HG02678 (cell line): Measurements from ENCODE around the gene BLOC1S5.

Experiments used
- ATAC-seq: cut with Tn5 transposase; IDR thresholded peaks from one replicate; pipeline ENCODE4 v1.9.1; 2021; ENCODE audit warnings: mild to moderate bottlenecking, moderate library complexity; ENCODE audit not compliant: unreplicated experiment

The BLOC1S5 gene

GRCh38 chr6:8082954-8083858 lies 19.0 kb upstream of the BLOC1S5 start:
- ATAC-seq, result no peak

- no peak for ATAC-seq
Measured at GRCh38 chr6:8082572-8082953, 18.4 kb upstream of the BLOC1S5 start.

DNA sequence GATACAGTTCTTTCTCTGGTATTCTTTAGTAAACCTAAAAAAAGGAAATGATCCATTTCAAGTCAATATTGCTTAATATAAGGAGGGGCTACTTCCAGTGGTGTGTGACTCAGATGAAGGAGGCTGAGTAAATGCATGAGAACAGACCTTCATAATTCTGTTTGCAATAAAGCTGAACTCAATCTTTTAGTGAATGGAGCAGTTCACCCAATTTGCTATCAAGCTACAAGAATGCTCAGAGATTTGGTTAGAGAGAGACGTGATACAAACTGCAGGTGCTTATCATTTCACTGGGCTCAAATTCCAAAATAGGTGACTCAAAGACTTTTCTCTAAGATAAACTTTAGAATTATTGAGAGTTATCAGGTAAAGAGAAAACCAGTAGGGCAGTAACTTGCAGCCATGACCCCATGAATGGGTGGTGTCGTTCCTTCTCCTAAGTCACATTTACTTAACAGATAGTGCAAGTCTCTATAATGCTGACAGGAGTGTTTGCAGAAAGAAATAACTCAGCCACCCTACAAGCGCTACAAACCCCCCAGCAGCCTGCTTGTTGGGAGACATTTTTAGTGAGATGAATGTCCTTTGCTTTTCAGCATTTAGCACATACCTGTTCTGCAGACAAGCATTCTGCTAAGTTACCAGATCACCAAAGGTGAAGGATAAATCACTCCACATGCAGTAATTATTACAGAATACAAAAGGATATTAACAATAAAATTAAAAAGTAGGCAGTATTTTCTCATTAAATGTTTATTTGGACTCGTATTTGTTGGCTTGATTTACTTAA lies 16.4 kb upstream of the BLOC1S5 start:
- no peak for ATAC-seq

DNA sequence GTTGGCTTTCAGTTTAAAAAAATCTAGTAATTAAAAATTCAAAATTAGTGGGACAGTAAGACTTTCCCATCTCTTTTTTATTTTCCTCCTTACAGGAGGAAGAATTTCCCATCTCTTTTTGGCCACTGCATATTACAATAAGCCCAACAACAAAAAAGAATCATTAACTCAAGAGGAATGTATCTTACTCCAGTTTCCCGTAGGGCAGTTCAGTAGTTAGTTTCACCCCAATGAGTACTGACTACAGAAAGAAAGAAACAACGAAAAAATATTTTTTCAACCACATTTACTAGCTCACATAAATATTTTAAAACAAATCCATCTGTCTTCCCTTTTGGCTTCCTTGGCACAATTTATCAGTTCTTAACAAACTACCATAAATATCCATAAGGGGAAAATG lies 14.9 kb upstream of the BLOC1S5 start:
- no peak for ATAC-seq

GRCh38 chr6:8077991-8078390 lies 13.8 kb upstream of the BLOC1S5 start:
- no peak for ATAC-seq

DNA sequence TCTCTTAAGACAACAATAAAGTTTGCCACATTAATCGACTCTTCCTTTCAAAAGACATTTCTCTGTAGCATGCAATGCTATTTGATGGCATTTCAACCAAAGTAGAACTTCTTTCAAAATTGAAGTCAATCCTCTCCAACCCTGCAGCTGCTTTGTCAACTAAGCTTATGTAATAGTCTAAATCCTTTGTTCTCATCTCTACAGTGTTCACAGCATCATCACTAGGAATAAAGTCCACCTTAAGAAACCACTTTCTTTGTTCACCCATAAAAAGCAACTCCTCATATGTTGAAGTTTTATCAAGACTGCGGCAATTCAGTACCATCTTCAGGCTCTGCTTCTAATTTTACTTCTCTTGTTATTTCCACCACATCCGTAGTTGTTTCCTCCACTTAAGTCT lies 11.5 kb upstream of the BLOC1S5 start:
- ATAC-seq, result no peak

- ATAC-seq, result no peak
Measured at GRCh38 chr6:8075185-8075584, 11.0 kb upstream of the BLOC1S5 start.

- no peak for ATAC-seq
Measured at GRCh38 chr6:8074213-8074612, 10.0 kb upstream of the BLOC1S5 start.

DNA sequence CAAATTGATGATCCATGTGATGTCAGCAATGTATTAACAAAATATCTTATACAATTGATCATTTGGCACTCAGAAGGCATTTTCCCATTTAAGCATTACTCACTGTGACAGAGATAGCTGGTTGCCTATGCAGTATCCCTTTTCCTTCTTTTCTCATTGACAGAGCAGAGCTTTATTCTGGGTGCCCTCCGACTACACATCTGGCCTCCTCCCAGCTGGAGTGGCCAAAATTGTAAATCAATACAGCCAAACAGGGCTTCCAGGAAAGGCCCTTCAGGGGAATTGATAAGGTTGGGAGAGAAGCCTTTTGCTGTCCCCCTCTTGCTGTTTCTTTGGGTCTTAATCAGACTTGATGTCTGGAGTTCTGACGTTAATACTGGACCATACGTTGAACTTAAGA lies 9.6 kb upstream of the BLOC1S5 start:
- ATAC-seq, result no peak

DNA sequence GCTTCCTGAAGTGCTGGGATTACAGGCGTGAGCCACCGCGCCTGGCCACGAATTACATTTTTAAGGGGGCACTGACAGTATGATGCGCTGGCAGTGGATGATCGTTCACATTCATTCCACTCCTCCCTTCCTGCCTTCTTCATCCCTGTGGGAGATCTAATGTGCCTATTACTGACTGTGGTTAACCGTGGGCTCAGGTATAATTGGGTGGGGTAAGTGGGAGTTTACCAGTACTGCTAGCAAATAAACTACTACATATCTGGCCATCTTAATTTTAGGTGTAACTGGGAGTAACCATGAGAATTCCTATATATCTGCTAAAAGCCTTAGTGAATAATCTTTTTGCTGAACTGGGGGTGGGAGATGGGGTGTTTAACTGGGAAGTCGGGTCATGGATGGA lies 6.5 kb upstream of the BLOC1S5 start:
- no peak for ATAC-seq

DNA sequence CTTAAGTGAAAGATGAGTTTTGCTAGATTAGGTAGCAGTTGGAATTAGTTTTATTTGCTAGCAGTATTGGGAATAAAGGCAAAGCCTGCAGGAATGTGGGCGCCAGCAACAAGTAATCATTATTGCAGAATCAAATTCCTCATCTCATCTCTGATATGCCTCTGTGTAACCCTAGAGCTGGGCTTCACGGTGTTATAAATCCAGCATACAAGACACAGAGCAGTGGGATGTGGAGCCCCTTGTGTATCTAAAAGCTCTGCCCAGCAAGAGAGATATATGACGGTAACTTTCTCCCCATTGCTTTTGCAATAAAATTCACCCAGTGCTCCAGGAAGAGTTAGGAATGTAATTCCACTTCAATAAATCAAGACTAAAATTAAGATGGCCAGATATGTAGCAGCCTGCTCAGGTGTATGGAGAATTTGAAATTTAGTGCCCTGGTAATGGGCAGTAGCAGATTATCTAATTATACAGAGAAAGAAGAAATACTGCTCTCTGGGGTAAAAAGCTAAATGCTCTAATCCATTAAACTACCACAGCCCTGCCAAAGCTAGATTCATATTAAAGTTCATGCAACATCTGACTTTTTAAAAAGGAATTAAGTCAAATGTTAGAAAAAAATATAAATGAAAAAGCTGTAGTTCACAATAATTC lies 5.6 kb upstream of the BLOC1S5 start:
- no peak for ATAC-seq

- ATAC-seq, result no peak
Measured at GRCh38 chr6:8069151-8069550, 5.0 kb upstream of the BLOC1S5 start.

- ATAC-seq, result no peak
Measured at GRCh38 chr6:8066108-8066507, 1.9 kb upstream of the BLOC1S5 start.

DNA sequence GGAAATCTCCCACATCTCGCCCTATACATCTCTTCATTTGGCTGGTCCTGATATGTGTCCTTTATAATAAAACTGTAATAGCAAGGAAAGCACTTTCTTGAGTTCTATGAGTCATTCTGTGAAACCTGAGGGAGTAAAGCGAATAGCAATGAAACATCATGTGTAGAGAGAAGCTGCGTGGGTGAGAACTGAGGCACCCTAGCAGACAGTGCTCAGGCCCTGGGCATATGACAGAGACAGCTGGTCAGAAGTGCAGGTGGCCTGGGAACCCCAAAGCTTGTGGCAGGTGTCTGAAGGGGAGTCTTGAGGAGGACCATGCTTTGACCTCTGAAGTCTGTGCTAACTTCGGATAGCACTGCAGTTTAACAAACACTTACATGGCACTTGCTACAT lies 1.3 kb upstream of the BLOC1S5 start:
- peak; percentile 53 for ATAC-seq

GRCh38 chr6:8064638-8065518 lies 689 bp upstream of the BLOC1S5 start:
- no peak for ATAC-seq

DNA sequence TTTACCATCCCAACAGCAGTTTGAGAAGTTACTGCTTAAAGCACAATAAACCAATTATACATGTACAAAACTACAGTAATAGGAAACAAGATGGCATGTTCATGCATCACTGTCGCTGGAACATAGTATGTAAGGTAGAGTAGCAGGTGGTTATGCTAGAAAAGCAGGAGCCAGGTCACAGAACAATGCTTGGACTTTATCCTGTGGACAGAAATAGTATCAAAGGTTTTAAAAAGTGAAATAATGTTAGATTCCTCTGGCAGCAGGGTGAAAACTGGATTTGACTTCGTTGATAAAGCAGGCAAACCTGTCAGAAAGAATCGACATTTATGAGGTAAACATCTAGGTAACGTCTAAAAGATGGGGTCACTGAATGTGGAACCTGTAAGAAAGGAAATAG lies 2.5 kb downstream of the BLOC1S5 start:
- ATAC-seq, result no peak

GRCh38 chr6:8060346-8060745 lies 3.8 kb downstream of the BLOC1S5 start:
- ATAC-seq, result no peak

DNA sequence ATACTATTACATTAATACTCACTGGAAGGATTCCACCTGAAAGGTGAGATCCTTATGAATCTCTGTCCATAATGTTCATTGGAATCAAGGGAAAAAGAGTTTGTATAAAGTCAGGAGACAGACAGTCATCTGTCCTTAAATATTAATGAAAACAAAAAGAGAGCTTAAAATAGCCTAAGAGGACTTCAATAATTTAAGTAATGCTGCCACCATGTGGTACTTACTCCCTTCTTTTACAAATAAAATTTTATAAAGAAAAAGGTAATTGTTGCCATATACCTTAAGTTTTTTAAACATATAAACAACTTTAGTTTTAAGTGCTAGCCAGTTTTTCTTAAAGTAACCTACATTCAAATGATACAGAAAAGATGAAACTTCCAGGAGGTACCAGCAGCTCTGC lies 5.1 kb downstream of the BLOC1S5 start:
- no peak for ATAC-seq

GRCh38 chr6:8057793-8058192 lies 6.4 kb downstream of the BLOC1S5 start:
- no peak for ATAC-seq

DNA sequence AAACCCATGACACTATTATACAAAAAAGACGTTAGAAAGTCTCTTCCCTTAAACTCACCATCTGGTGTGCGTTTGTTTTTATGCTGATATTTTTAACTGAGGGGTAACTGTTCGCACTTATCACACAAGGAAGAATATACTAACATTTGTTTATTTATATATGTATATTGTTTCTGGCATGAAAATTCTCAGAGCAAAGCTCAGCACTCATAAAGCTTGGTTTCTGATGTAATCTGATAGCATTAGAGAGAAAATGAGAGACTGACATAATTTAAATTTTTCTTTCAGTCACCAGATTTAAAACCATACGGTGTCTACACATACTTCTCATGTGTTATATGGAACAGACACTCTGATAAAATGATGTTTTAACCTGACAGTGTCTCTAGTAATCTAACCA lies 6.9 kb downstream of the BLOC1S5 start:
- ATAC-seq, result no peak

GRCh38 chr6:8054276-8054675 lies 9.9 kb downstream of the BLOC1S5 start:
- ATAC-seq, result no peak
